GM12801 (cell line): ENCODE results near the gene DYSF.

Experiments
- CTCF ChIP-seq: IDR thresholded peaks from one replicate; pipeline ENCODE4 v1.5.1; 2011; ENCODE audit warnings: control low read depth; ENCODE audit not compliant: insufficient read length; ENCODE audit errors: extremely low read depth

Gene DYSF

GRCh38 chr2:71674158-71674851, 220.9 kb downstream of the DYSF start:
- TF ChIP-seq CTCF: no peak

GRCh38 chr2:71675296-71675695, 221.9 kb downstream of the DYSF start:
- TF ChIP-seq CTCF: no peak

GRCh38 chr2:71678874-71679273, 225.5 kb downstream of the DYSF start:
- TF ChIP-seq CTCF: no peak

- TF ChIP-seq CTCF: no peak
Observed at GRCh38 chr2:71679491-71679890, 226.1 kb downstream of the DYSF start.

- TF ChIP-seq CTCF: no peak
Observed at GRCh38 chr2:71680925-71681324, 227.6 kb downstream of the DYSF start.

GRCh38 chr2:71681626-71682025, 228.3 kb downstream of the DYSF start:
- no peak for TF ChIP-seq CTCF

- no peak for TF ChIP-seq CTCF
Observed at GRCh38 chr2:71682341-71682740, 229.0 kb downstream of the DYSF start.
